HepG2 (cell line): ENCODE data around the gene ATP6V0A1. TPM values are rescaled to one million over a fixed set of nuclear protein-coding genes. Genes with fewer than 3 reads are reported as not detected.

Source experiments
- BRF2 ChIP-seq: sonication (generic); formaldehyde crosslinking; IDR thresholded peaks from 2 replicates; pipeline ENCODE4 v1.8.1; 2022; ENCODE audit warnings: mild to moderate bottlenecking, missing genetic modification reagents
- SRSF9 ChIP-seq: fragments of 200-400 bp; formaldehyde crosslinking; IDR thresholded peaks from 2 replicates; pipeline ENCODE4 v1.6.1; 2018; ENCODE audit warnings: borderline replicate concordance, mild to moderate bottlenecking, low read depth, low read length; ENCODE audit not compliant: insufficient read depth, poor library complexity, severe bottlenecking
- ZBTB40 ChIP-seq, 2 experiments: fragments of 450-650 bp in 1 of 2; sonication (generic) in 1 of 2; formaldehyde crosslinking in 1 of 2; IDR thresholded peaks; 2 replicates each; pipeline versions ENCODE4 v1.6.1 to v1.8.0; 2016 to 2022; ENCODE audit warnings: antibody characterized with exemption in 1 of 2, mild to moderate bottlenecking in 1 of 2, missing genetic modification reagents in 1 of 2
- ZMYM3 ChIP-seq: sonication (generic); formaldehyde crosslinking; IDR thresholded peaks from 2 replicates; pipeline ENCODE4 v1.5.1; 2020; ENCODE audit warnings: mild to moderate bottlenecking, missing genetic modification reagents
- ZNF337 ChIP-seq: sonication (generic); formaldehyde crosslinking; IDR thresholded peaks from 2 replicates; pipeline ENCODE4 v1.5.1; 2020; ENCODE audit warnings: missing genetic modification reagents, low read depth, mild to moderate bottlenecking, borderline replicate concordance
- ZNF343 ChIP-seq: sonication (generic); formaldehyde crosslinking; IDR thresholded peaks from 2 replicates; pipeline ENCODE4 v1.4.0; 2020; ENCODE audit warnings: mild to moderate bottlenecking, missing genetic modification reagents
- ZNF407 ChIP-seq: sonication (generic); formaldehyde crosslinking; IDR thresholded peaks from one replicate; pipeline ENCODE4 v1.5.1; 2020; ENCODE audit warnings: mild to moderate bottlenecking, missing genetic modification reagents; ENCODE audit errors: not compliant biosample characterization
- ZNF431 ChIP-seq: sonication (generic); formaldehyde crosslinking; IDR thresholded peaks from 2 replicates; pipeline ENCODE4 v1.9.0; 2022; ENCODE audit warnings: missing genetic modification reagents, low read depth, mild to moderate bottlenecking, borderline replicate concordance
- ZNF768 ChIP-seq: sonication (generic); formaldehyde crosslinking; IDR thresholded peaks from 2 replicates; pipeline ENCODE4 v1.4.0; 2020; ENCODE audit warnings: missing genetic modification reagents
- ZNF772 ChIP-seq: sonication (generic); formaldehyde crosslinking; IDR thresholded peaks from 2 replicates; pipeline ENCODE4 v1.5.0; 2020; ENCODE audit warnings: mild to moderate bottlenecking, missing genetic modification reagents
- polyA plus RNA-seq, 8 experiments: library from polyadenylated mRNA; depleted of rRNA in 3 of 8; stranded (reverse) in 7 of 8; unstranded in 1 of 8; fragments of >200 nt; fragmentation: Illumina TruSeq in 4 of 8; extraction: Trizol in 4 of 8; gene quantifications; 2 replicates each; pipeline versions ENCODE4 v1.2.1 to v1.2.3, GENCODE V29; 2011 to 2016; ENCODE audit warnings: low read depth in 4 of 8, missing spikeins in 1 of 8, mixed read lengths in 1 of 8; ENCODE audit not compliant: insufficient read depth in 1 of 8
- total RNA-seq, 5 experiments: library from RNA; depleted of rRNA; stranded (reverse); fragments of >200 nt; fragmentation: Illumina TruSeq; extraction: Trizol; gene quantifications; 2 replicates each; pipeline ENCODE4 v1.2.3, GENCODE V29; 2016; ENCODE audit warnings: low read depth in 1 of 5

The ATP6V0A1 gene
- total and polyA plus RNA-seq, 2 of the 13 experiments (the other 11 are each of a cell fraction or from before 2014, with no cell fraction given): 27.9 to 54.1 TPM

GRCh38 chr17:42527932-42528331, 69.3 kb downstream of the ATP6V0A1 start (continued):
- TF ChIP-seq ZBTB40 (IDR thresholded peaks at IDR 0.05) (no peak), ZBTB40 (CRISPR knock-in tag; IDR thresholded peaks at IDR 0.05) (0 out of 2 replicates have a peak, but pooled peaks have one; percentile 34), SRSF9 (no peak), ZNF343 (CRISPR knock-in tag) (no peak), ZNF431 (CRISPR knock-in tag) (no peak), BRF2 (CRISPR knock-in tag) (no peak), ZMYM3 (CRISPR knock-in tag) (peak; percentile 97), ZNF772 (CRISPR knock-in tag) (no peak), ZNF768 (CRISPR knock-in tag) (peak; percentile 28; the same call in 1 of the 2 replicates), ZNF407 (CRISPR knock-in tag) (no peak), ZNF337 (CRISPR knock-in tag) (no peak)
